CD4-positive, CD25-positive, alpha-beta regulatory T cell (primary cell): ENCODE data around the gene LRRC41. TPM values are rescaled to one million over a fixed set of nuclear protein-coding genes. Genes with fewer than 3 reads are reported as not detected.

Experiments used
- ATAC-seq, 2 donors: fragments of 150-1000 bp; cut with Tn5 transposase; one replicate each; pipeline ENCODE4 v1.10.0; 2021; ENCODE audit warnings: low read depth in 2 of 2, moderate number of reproducible peaks in 2 of 2, moderate library complexity in 1 of 2
- DNase-seq, 3 donors: peaks; one replicate each; pipeline versions ENCODE4 v3.0.0 to v3.0.0-alpha.2; 2012 to 2022; ENCODE audit warnings: mixed read lengths in 1 of 3
- H3K27ac ChIP-seq: one replicate; pipeline ENCODE4 v1.7.0; 2013; ENCODE audit warnings: mild to moderate bottlenecking, low read length; ENCODE audit not compliant: insufficient read depth, poor library complexity, severe bottlenecking
- H3K27me3 ChIP-seq: one replicate; pipeline ENCODE4 v1.7.0; 2013; ENCODE audit warnings: low read length; ENCODE audit not compliant: control insufficient read depth, insufficient read depth
- H3K36me3 ChIP-seq: one replicate; pipeline ENCODE4 v1.7.0; 2013; ENCODE audit warnings: mild to moderate bottlenecking, low read length, moderate library complexity; ENCODE audit not compliant: control insufficient read depth, insufficient read depth
- H3K4me1 ChIP-seq: 2 replicates; pipeline ENCODE4 v1.7.0; 2013; ENCODE audit warnings: mild to moderate bottlenecking, low read length; ENCODE audit not compliant: insufficient read depth, control insufficient read depth, poor library complexity, severe bottlenecking
- H3K4me3 ChIP-seq: one replicate; pipeline ENCODE4 v1.7.0; 2013; ENCODE audit warnings: low read depth, mild to moderate bottlenecking, low read length, moderate library complexity
- H3K9me3 ChIP-seq, 2 experiments: 1 replicate in 1 of 2; 2 replicates in 1 of 2; pipeline ENCODE4 v1.7.0; 2013; ENCODE audit warnings: low read length in 2 of 2, mild to moderate bottlenecking in 1 of 2, moderate library complexity in 1 of 2; ENCODE audit not compliant: control insufficient read depth in 2 of 2
- H3K27ac Mint-ChIP-seq, 3 donors: one replicate each; pipeline ENCODE4 v1.8.0; 2020 to 2022; ENCODE audit warnings: mild to moderate bottlenecking in 3 of 3, mixed read lengths in 3 of 3, moderate library complexity in 2 of 3
- H3K27me3 Mint-ChIP-seq: one replicate; pipeline ENCODE4 v1.8.0; 2022; ENCODE audit warnings: mild to moderate bottlenecking, mixed read lengths
- H3K36me3 Mint-ChIP-seq: one replicate; pipeline ENCODE4 v1.8.0; 2020; ENCODE audit warnings: mixed read lengths
- H3K4me1 Mint-ChIP-seq, 4 donors: one replicate each; pipeline ENCODE4 v1.8.0; 2020 to 2022; ENCODE audit warnings: mixed read lengths in 4 of 4, mild to moderate bottlenecking in 1 of 4
- H3K4me3 Mint-ChIP-seq, 4 donors: one replicate each; pipeline ENCODE4 v1.8.0; 2020 to 2022; ENCODE audit warnings: mild to moderate bottlenecking in 4 of 4, mixed read lengths in 4 of 4, moderate library complexity in 3 of 4
- H3K9me3 Mint-ChIP-seq, 7 donors: one replicate each; pipeline ENCODE4 v1.8.0; 2020 to 2022; ENCODE audit warnings: mixed read lengths in 7 of 7, mild to moderate bottlenecking in 3 of 7, moderate library complexity in 2 of 7
- polyA plus RNA-seq, 4 donors: library from polyadenylated mRNA; unstranded; fragments of 300-500 nt; fragmentation: Illumina TruSeq; gene quantifications; one replicate each; pipeline ENCODE4 v1.2.3, GENCODE V29; 2021
- total RNA-seq: library from RNA; stranded (reverse); gene quantifications from one replicate; pipeline ENCODE4 v1.2.3, GENCODE V29; 2022

Gene LRRC41
- total and polyA plus RNA-seq, 5 donors from 2014 or later: 35.0 to 51.3 (median 50.4) TPM

DNA sequence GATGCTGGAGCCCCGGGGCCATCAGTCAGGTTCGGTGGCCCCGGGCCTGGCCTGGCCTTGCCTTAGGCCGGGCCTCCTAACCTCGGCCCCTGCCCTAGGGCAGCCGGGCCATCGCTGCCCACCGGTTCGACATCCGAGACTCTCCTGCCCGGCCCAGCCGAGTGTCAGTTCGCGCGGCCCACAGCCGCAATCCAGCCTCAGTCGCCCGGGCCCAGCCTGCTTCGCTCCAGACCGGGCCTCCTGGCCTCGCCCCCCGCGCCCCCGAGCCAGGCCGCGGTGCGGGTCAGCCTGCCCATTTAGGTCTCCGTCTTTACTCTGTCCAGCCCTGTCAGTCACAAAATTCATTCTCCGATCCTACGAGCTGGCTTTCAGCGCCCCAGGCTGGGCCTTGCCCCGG is 777 bp downstream of the LRRC41 start:
- peak in 1 of 3 donors; percentile 9 for DNase-seq
- H3K27ac Mint-ChIP-seq: peak overlapping the region; percentile 98 to 99 (median 99)
- H3K4me1 ChIP-seq: peaks cover 48% of the 10 kb centered on the region
- no peaks in the 10 kb centered on the region for H3K9me3 Mint-ChIP-seq
- H3K27ac ChIP-seq: peak overlapping the region; percentile 85
- H3K4me3 ChIP-seq: peak overlapping the region; percentile 44
- no peaks in the 10 kb centered on the region for H3K9me3 ChIP-seq
- H3K4me3 Mint-ChIP-seq: peak overlapping the region; percentile 95 to 99 (median 98)
- ATAC-seq: peak; percentile 1
- peaks cover 4% of the 10 kb centered on the region for H3K36me3 ChIP-seq
- peaks cover 23 to 60% (median 42%) of the 10 kb centered on the region in 4 donors for H3K4me1 Mint-ChIP-seq
- H3K36me3 Mint-ChIP-seq: peaks cover 11% of the 10 kb centered on the region
- H3K27me3 Mint-ChIP-seq: no peaks in the 10 kb centered on the region
- H3K27me3 ChIP-seq: no peaks in the 10 kb centered on the region

DNA sequence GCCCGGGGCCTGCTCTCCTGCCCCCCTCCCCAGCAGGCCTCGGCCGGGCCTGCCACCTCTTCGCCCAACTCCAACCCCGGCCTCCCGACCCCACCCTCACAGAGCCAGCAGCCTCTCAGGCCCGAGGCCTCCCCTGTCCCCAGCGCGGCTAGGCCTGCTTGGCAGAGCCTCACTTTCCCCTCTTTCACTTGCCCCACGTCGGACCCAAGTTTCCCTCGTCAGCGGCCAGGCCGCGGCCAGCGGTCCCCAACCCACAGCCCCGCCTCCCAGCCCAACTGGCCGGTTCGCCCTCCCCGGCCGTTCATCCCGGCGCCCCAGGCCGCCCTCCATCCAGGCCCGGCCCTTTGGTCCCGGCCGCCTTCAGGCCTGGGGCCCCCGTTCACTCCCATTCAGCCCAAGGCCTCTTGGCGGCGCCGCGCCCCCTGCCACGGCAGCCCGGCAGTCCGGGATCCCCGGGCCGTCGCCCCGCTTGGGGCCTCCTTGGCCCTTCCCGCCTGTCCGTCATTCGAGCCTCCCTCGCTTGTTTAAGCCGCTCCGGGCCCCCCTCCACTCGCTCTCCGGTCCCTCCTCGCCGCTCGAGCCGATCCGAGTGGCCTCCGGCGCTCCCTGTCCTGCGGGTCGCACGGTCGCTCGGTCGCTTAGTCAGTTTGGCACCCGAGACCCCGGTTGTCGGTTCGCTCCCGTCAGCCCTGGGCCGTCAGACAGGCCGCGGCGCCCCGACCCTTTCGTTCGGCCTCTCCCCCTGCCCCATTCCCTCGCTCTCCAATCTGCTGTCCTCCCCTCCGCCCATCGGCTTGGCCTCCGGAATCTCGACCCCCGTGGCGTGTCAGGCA is 1.4 kb downstream of the LRRC41 start:
- H3K9me3 ChIP-seq: no peaks in the 10 kb centered on the region
- Mint-ChIP-seq H3K27me3 (no peaks in the 10 kb centered on the region), H3K36me3 (peaks cover 17% of the 10 kb centered on the region), H3K4me1 (peaks cover 19 to 54% (median 38%) of the 10 kb centered on the region in 4 donors), H3K4me3 (peak overlapping the region; percentile 95 to 99 (median 98)), H3K27ac (peak overlapping the region; percentile 90 to 99 (median 99)), H3K9me3 (no peaks in the 10 kb centered on the region)
- peak overlapping the region; percentile 85 for H3K27ac ChIP-seq
- H3K4me1 ChIP-seq: peaks cover 42% of the 10 kb centered on the region
- DNase-seq (peak; percentile 27 to 65 (median 51)), ATAC-seq (no peak)
- no peaks in the 10 kb centered on the region for H3K27me3 ChIP-seq
- peaks cover 10% of the 10 kb centered on the region for H3K36me3 ChIP-seq
- H3K4me3 ChIP-seq: no peak overlapping the region

DNA sequence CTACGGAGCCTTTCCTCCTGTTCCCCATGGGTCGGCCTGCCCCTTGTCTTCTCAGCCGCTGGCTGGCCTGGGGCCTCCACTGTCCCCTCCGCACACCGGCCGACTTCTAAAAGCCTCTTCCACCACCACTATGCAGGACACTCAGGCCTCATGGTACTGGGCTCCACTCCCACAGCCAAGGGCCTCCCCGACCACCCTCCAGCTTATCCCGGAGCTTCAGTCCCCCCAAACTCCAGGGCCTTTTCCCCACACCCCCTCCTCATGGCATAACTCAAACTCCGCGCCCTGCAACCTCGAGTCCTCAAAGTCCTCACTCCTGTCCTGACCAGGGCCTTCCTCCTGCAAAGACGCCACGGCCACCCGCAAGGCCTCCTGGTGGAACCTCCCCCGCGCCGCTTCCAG is 2.0 kb downstream of the LRRC41 start:
- DNase-seq (no peak), ATAC-seq (no peak)
- peaks cover 36% of the 10 kb centered on the region for H3K4me1 ChIP-seq
- H3K4me3 ChIP-seq: peak overlapping the region; percentile 26
- Mint-ChIP-seq H3K36me3 (peaks cover 23% of the 10 kb centered on the region), H3K4me3 (peak overlapping the region; percentile 95 to 99 (median 98)), H3K27ac (peak overlapping the region; percentile 90 to 99 (median 99)), H3K4me1 (peaks cover 19 to 49% (median 35%) of the 10 kb centered on the region in 4 donors), H3K27me3 (no peaks in the 10 kb centered on the region), H3K9me3 (no peaks in the 10 kb centered on the region)
- H3K27ac ChIP-seq: peak overlapping the region; percentile 85
- peaks cover 16% of the 10 kb centered on the region for H3K36me3 ChIP-seq
- H3K9me3 ChIP-seq: no peaks in the 10 kb centered on the region
- no peaks in the 10 kb centered on the region for H3K27me3 ChIP-seq

DNA sequence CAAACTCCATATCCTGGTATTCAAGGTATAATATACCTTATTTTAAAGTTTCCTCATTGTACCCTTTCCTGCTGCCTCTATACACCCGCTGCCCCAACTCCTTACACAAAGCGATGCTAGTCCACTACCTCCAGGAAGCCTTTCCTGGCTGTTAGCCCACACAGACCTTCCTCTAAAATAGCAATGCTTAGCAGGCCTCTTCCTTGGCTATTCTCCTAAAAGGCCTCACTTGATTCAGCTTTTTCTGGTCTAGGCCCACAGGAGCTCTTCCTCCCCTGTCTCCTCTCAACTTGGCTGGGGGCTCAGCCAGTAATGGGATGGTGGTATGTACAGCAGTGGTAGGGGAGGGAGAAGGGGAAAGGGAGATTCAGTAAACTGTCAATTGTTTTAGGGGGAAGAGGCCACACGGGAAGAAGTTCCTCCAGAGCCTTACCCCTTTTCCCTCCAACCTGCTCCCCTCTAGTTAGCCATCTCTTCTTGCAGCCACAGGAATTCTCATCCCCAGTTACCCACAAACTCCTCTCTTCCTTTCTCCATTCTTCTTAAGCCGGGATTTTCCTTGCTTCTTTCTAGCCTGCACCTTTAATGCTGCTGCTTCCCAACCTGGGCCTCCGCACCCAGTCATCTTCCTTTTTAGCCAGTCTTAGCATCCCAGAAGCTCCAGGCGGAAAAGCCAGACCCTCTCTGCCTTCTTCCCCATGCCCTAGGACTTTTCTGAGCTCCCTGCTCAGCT is 2.6 kb downstream of the LRRC41 start:
- no peaks in the 10 kb centered on the region for H3K9me3 Mint-ChIP-seq
- H3K27me3 Mint-ChIP-seq: no peaks in the 10 kb centered on the region
- H3K4me1 ChIP-seq: peaks cover 31% of the 10 kb centered on the region
- H3K4me1 Mint-ChIP-seq: peaks cover 17 to 44% (median 32%) of the 10 kb centered on the region in 4 donors
- ATAC-seq (no peak), DNase-seq (no peak)
- H3K36me3 Mint-ChIP-seq: peaks cover 24% of the 10 kb centered on the region
- H3K27ac ChIP-seq: no peak overlapping the region
- H3K27ac Mint-ChIP-seq: peak overlapping the region; percentile 90 to 99 (median 99)
- H3K27me3 ChIP-seq: no peaks in the 10 kb centered on the region
- peak overlapping the region; percentile 26 for H3K4me3 ChIP-seq
- H3K4me3 Mint-ChIP-seq: peak overlapping the region; percentile 95 to 99 (median 98)
- H3K36me3 ChIP-seq: peaks cover 18% of the 10 kb centered on the region
- H3K9me3 ChIP-seq: no peaks in the 10 kb centered on the region

DNA sequence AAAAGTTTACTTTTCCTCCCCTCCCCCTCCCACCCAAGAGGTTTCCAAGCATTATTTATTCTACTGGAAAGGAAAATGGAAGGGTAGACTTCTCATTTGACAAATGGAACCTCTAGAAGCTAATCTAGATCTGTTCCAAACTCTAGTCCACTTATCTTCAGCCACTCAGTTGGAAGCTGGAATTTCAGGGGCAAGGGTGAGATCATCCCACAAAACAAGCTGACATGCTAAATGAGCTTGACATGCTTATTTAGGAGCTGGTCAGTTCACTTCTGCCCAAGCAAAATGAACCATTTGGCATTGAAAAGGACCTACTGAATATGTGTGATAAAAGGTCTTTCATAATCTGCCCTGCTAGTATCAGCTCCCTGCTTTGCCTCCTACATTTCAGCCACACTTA is 5.0 kb downstream of the LRRC41 start:
- no peak overlapping the region for H3K4me3 ChIP-seq
- Mint-ChIP-seq H3K9me3 (no peaks in the 10 kb centered on the region), H3K36me3 (peaks cover 23% of the 10 kb centered on the region), H3K27me3 (no peaks in the 10 kb centered on the region), H3K4me3 (no peak overlapping the region), H3K4me1 (peaks cover 15 to 28% (median 20%) of the 10 kb centered on the region in 4 donors), H3K27ac (peak overlapping the region in 1 of 3 donors; percentile 3)
- no peak overlapping the region for H3K27ac ChIP-seq
- ATAC-seq: no peak
- peaks cover 17% of the 10 kb centered on the region for H3K4me1 ChIP-seq
- H3K9me3 ChIP-seq: no peaks in the 10 kb centered on the region
- peaks cover 25% of the 10 kb centered on the region for H3K36me3 ChIP-seq
- no peaks in the 10 kb centered on the region for H3K27me3 ChIP-seq
- no peak for DNase-seq

DNA sequence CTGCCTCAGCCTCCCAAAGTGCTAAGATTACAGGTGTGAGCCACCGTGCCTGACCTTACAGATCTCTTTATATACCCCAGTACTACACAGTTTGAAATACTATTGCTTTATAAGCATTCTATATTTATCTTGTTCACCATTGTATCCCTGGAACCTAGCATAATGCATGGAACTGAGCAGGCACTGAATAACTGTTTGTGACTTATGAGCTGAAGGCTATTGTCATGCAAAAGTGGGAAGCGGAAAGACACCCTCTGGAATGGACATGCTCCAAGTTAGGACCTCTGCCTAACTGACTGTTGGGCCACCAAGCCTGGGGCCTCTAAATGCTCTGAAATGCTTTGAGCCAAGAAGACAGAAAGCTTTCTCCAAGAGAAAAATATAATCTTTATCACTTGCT is 8.1 kb downstream of the LRRC41 start:
- Histone ChIP-seq H3K36me3 (peaks cover 25% of the 10 kb centered on the region), H3K4me1 (peaks cover under 1% of the 10 kb centered on the region), H3K9me3 (no peaks in the 10 kb centered on the region), H3K27ac (no peak overlapping the region), H3K27me3 (no peaks in the 10 kb centered on the region), H3K4me3 (no peak overlapping the region)
- no peaks in the 10 kb centered on the region for H3K27me3 Mint-ChIP-seq
- peaks cover 23% of the 10 kb centered on the region for H3K36me3 Mint-ChIP-seq
- no peak overlapping the region for H3K4me3 Mint-ChIP-seq
- peak overlapping the region in 1 of 3 donors; percentile 18 for H3K27ac Mint-ChIP-seq
- ATAC-seq: no peak
- H3K9me3 Mint-ChIP-seq: no peaks in the 10 kb centered on the region
- DNase-seq: no peak
- peaks cover 1 to 10% (median 5%) of the 10 kb centered on the region in 4 donors for H3K4me1 Mint-ChIP-seq

DNA sequence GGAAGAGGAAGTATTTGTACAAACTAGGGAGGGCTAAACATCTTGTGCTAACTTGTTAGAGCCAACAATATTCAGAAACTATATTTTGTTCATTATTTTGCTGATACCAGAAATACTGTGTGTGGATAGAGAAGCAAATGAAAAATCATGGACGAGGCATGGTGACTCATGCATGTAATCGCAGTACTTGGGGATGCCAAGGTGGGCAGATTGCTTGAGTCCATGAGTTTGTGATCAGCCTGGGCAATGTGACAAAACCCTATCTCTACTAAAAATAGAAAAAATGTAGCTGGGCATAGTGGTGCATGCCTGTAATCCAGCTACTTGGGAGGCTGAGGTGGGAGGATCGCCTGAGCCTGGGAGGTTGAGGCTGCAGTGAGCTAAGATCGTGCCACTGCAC is 13.4 kb downstream of the LRRC41 start:
- Mint-ChIP-seq H3K27ac (no peak overlapping the region), H3K9me3 (peaks cover 0 to 2% (median 0%) of the 10 kb centered on the region in 7 donors), H3K4me1 (peaks cover 0 to 7% (median 2%) of the 10 kb centered on the region in 4 donors), H3K4me3 (no peak overlapping the region), H3K27me3 (no peaks in the 10 kb centered on the region), H3K36me3 (peaks cover 4% of the 10 kb centered on the region)
- Histone ChIP-seq H3K27me3 (no peaks in the 10 kb centered on the region), H3K36me3 (peaks cover 15% of the 10 kb centered on the region), H3K4me3 (no peak overlapping the region), H3K27ac (no peak overlapping the region), H3K4me1 (no peaks in the 10 kb centered on the region), H3K9me3 (no peaks in the 10 kb centered on the region)
- no peak for ATAC-seq
- no peak for DNase-seq
